Measurements from ENCODE around the gene HIGD1A. TPM values are rescaled to one million over a fixed set of nuclear protein-coding genes. Genes with fewer than 3 reads are reported as not detected.

HIGD1A gene
- total RNA-seq, 1 donor: 184 TPM

DNA sequence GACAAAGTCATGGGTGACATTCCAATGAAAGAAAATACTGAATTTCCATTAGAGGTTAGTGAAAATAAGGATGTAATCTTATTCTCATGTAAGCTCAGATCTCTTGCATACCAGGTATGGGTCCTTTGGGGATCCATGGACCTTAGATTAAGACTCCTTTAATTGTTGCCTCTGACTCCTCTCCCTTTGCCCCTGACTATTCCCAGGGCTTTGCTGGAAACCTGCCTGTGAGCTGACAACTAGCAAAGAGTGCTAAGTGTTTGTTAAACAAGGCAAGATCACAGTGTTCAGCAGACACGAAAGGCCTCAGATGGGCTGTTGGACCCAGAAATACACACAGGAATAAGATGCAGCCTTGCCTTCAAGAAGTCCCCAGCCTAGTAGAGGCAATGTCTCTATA lies 37.0 kb upstream of the HIGD1A start:
- no peak overlapping the region for H3K4me3 ChIP-seq (ENCODE audit: low read depth, low read length)
- DNase-seq (ENCODE audit: low read depth): no peak
- TF ChIP-seq, protein P1, sequence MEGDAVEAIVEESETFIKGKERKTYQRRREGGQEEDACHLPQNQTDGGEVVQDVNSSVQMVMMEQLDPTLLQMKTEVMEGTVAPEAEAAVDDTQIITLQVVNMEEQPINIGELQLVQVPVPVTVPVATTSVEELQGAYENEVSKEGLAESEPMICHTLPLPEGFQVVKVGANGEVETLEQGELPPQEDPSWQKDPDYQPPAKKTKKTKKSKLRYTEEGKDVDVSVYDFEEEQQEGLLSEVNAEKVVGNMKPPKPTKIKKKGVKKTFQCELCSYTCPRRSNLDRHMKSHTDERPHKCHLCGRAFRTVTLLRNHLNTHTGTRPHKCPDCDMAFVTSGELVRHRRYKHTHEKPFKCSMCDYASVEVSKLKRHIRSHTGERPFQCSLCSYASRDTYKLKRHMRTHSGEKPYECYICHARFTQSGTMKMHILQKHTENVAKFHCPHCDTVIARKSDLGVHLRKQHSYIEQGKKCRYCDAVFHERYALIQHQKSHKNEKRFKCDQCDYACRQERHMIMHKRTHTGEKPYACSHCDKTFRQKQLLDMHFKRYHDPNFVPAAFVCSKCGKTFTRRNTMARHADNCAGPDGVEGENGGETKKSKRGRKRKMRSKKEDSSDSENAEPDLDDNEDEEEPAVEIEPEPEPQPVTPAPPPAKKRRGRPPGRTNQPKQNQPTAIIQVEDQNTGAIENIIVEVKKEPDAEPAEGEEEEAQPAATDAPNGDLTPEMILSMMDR (IDR thresholded peaks at IDR 0.05; ENCODE audit: insufficient read depth, low read depth, low read length): no peak

DNA sequence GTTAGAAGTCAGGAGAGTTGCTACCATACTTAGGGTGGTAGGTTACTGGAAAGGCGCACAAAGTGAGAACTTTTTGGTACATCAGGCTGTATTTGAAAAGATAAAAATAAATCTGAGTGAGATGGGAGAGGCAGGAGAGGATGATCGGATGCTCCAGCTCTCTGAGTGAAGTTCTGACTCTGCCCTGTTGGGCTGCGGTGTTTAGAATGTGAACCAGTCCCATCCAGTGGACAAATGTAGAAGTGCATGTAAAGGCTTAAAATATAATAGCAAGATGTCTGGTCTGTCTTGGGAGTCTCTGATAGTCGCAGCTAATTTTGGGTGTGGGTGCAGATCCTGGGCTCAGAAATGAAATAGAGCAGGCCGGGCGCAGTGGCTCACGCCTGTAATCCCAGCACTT lies 35.3 kb upstream of the HIGD1A start:
- peak; percentile 71 for DNase-seq (ENCODE audit: low read depth)
- peak overlapping the region; percentile 25 for H3K4me3 ChIP-seq (ENCODE audit: low read depth, low read length)
- TF ChIP-seq, protein P1 (IDR thresholded peaks at IDR 0.05; ENCODE audit: insufficient read depth, low read depth, low read length): peak; percentile 78

DNA sequence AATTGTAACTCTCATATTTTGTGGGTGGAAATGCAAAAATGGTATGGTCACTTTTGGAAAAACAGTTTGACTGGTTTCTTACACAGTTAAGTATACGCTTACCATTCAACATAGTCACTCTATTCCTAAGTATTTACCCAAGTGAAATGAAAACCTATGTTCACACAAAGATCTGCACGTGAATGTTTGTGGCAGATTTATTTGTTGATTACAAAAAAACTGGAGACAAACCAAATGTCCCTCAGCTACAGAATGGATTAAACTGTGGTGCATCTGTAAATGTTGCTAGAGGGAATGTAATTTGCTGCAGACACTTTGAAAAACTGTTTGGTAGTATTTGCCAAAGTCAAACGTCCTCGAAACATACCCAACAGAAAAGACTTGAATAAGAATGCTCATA lies 34.3 kb upstream of the HIGD1A start:
- TF ChIP-seq, protein P1 (IDR thresholded peaks at IDR 0.05; ENCODE audit: insufficient read depth, low read depth, low read length): no peak

DNA sequence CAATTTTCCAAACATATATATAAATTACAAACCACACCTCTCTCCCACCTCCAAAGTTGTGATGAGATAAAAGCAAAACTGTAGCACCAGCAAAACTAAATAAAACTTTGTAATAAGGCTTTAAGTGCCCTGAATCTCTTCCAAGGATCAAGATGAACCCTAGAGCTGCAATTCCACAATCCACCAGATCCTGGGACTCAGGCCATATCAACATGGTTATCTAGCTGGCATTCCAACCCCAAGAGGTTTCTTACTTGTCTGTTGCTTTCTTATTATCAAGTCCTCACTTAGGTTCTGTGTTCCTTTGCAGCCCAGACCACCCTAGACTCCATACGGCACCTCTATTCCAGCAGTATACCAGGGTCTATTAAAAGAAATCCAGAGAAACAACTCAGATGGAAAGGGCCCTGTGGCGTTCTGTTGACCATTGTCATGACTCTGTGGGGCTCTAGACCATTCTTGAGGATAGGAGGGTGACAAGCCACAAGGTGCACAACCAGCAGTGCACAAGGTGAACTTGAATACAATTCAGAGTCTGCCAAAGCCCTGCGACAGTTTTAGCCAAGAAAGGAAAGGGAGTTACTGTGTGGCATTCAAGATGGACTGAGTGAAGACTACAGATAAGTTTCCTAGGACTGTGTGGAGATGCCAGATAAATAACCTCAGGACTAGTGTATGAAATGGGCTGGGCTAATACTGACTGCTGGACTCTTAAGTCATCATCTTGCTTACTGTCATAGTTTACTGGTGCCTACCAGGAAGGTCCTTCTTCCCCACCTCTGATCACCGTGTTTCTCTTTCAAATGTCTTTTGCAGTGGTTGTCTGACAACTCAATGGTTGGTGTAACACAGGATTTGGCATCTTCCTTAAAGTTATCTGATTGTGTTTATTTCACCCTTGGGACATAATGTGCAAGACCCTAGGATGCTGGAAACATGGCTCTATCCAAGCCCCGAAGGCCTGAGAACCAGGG lies 32.1 kb upstream of the HIGD1A start:
- H3K4me3 ChIP-seq (ENCODE audit: low read depth, low read length): no peak overlapping the region
- TF ChIP-seq, protein P1 (IDR thresholded peaks at IDR 0.05; ENCODE audit: insufficient read depth, low read depth, low read length): peak; percentile 10
- DNase-seq (ENCODE audit: low read depth): no peak

More for the DNA sequence above, 34.3 kb upstream of the HIGD1A start:
- no peak for DNase-seq (ENCODE audit: low read depth)
- no peak overlapping the region for H3K4me3 ChIP-seq (ENCODE audit: low read depth, low read length)

DNA sequence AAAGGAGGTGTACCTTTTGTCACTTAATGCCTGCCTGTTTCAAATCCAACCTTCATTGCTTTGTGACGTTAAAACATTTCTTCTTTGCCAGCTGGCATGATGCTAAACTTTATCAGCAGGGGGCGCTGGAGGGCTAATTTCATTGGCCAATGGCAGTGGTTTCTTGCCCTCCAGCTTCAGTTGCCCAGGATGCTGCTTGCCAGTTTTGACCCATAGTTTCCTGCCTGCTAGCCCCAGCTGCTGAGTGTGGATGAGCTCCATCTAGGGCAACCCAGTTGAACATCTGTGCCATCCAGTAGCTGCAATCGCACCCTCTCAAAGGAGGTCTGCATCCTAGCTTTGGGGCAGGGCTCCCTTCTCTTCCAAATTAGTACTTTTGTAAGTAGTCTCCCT lies 27.0 kb upstream of the HIGD1A start:
- no peak overlapping the region for H3K4me3 ChIP-seq (ENCODE audit: low read depth, low read length)
- peak; percentile 54 for DNase-seq (ENCODE audit: low read depth)
- TF ChIP-seq, protein P1 (IDR thresholded peaks at IDR 0.05; ENCODE audit: insufficient read depth, low read depth, low read length): peak; percentile 79

DNA sequence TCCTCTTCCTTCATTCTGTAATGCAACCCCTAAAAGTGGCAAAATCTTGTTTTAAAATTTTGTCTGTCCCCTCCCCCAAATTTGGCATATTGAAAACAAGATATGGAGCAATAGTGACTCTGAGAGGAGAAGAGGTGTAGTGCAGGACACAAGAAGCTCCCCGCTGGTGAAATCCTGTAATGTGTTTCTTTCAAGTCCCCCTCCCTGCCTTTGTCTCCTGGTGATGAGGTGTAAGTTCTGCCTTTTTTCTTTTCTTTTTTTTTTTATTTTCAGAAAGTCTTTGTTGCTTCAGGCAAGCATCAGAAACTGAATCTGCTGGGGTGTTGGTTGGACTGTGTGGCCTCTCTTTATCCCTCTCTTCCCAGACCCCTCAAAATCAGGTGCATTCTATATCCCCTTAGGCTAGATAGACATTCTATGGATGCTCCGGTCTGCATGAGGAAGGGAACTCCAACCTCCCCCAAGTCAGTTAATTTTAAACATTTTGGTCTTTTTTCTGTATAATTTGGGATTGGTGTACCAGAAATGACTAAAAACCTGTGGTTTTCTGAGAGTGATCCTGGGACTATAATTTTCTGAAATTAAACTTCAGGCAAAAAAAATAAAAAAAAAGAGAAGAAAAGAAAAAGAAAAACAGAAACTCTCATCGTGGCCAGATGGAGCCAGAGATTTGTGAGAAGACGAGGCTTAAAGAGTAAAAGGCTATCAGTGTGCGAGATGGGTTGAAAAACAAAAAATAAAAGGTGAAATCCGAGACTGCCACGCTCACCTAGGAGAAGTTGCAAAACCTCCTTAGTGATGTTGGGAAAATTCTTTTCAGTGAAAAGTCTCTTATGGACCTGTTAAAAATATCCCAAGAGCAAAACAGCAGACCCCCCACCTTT lies 26.4 kb upstream of the HIGD1A start:
- TF ChIP-seq, protein P1 (IDR thresholded peaks at IDR 0.05; ENCODE audit: insufficient read depth, low read depth, low read length): peak; percentile 54
- no peak overlapping the region for H3K4me3 ChIP-seq (ENCODE audit: low read depth, low read length)
- peak; percentile 42 for DNase-seq (ENCODE audit: low read depth)

Data from fibroblast of villous mesenchyme (primary cell).